NCI-H510A (cell line): Measurements from ENCODE around the gene MYO5B.

Experiments used
- DNase-seq: peaks from one replicate; lab custom pipeline; 2025; lab: John Stamatoyannopoulos, UW

The MYO5B gene

DNA sequence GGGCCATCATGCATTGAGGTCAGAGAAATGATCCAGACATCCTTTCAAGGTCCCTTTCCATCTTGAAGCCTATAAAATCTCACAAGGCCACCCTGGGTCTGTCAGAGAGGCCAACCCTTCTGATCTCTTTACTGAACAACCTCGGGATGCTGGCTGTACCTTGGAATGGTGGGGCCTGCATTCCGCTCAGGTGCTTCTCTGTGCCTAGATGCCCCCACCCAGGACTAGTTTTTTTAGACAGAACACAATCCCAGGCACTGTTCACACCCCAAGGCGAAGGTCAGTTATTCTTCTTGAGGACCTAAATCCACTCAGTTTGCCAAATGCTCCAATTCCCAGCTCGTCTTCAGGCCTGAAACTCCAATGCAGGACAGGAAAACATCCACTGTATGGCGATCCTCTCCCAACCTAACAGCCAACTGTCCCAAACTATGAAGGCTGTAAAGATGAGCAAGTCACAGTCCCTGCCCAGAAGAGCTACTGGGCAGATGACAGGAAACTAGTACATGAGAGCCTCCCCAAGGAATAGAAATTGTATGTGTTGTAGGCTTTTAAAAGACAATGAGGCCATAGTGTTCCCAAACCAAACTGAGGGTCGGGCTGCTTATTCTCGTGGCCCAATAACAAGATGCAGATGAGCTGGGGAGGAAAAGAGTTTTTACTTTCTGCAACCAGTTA is 227.2 kb downstream of the MYO5B start:
- DNase-seq = no peak

- no peak for DNase-seq
Measured at GRCh38 chr18:49967171-49967570, 227.8 kb downstream of the MYO5B start.

- no peak for DNase-seq
Measured at GRCh38 chr18:49966090-49966489, 228.9 kb downstream of the MYO5B start.

GRCh38 chr18:49963217-49963616 is 231.7 kb downstream of the MYO5B start:
- DNase-seq = no peak

DNA sequence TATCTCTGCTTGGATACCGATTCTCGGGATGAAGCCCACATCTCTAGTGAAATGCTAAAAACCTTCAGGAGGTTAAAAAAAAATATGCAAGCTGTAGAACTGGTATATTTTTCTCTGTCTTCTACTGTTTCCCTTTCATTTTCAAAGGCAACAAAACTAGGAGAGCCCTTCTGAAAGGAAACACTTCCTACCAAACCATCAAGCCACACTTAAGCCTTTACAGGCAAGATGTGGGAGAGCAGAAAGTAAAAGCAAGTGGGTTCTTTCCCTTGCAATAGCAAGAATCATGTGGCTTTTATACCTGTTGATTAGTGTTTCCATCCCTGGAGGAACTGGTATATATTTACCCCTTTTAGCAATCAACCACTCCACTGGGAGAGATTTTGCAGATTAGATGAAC is 233.7 kb downstream of the MYO5B start:
- no peak for DNase-seq

GRCh38 chr18:49960376-49960775 is 234.6 kb downstream of the MYO5B start:
- DNase-seq = no peak

- no peak for DNase-seq
Measured at GRCh38 chr18:49959176-49959575, 235.8 kb downstream of the MYO5B start.

DNA sequence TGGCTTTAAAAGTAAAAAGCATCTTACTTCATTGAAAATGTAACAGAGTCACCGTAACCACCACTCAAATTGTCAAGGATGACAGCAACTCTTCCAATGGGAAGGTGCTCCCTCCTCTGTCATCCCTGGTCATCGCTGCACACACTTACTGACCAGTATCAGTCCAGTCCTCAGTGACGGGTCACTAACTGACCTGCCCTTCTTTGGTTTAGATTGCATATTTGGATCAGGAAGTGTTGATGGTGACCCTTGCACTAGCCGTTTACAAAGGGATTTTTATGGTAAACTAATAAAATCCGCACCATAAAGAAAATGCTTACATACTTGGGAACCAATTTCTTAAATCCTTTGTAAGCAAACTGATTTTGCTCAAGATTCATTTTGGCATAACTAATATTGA is 239.7 kb downstream of the MYO5B start:
- DNase-seq = no peak

- DNase-seq = no peak
Measured at GRCh38 chr18:49953391-49953790, 241.6 kb downstream of the MYO5B start.

DNA sequence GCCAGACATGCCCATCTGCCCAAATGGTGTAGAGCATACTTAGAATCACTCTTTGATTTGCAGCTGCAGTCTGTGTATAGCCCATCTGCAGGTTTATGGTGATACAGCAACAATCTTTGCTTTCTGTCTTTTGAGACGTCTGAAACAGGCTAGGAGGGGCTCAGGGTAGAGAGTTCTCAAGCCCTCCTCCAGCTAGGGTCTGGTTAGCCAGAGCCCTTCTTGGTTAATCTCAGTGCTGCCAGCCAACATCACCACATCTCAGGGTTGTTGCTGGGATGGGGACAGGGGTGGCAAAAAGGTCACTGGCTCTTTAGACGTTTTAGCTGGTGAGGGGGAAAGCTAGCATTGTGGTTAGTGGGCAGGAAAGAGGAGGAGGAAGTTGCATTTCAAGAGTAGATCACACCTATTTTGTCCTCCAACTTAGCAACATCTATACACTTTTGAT is 245.0 kb downstream of the MYO5B start:
- no peak for DNase-seq

DNA sequence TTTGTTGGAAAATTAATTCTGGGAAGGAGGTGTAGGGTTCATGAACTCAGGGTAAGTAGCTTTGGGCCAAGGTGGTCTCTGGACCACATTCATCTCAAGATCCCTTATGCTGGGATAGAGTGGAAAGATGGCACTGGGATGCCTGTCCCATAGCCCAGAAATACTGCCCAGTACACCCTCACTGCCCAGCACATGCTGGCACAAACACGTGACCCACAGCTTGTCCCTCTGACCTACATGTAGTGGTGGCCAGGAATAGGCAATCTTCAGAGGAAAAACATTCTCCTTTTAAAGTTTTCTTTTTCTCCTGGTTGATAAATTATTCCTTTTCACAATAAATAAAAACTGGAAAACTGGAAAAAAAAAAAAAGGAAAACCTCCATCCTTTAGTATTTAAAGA is 246.0 kb downstream of the MYO5B start:
- no peak for DNase-seq

- DNase-seq = no peak
Measured at GRCh38 chr18:49944663-49945062, 250.3 kb downstream of the MYO5B start.

DNA sequence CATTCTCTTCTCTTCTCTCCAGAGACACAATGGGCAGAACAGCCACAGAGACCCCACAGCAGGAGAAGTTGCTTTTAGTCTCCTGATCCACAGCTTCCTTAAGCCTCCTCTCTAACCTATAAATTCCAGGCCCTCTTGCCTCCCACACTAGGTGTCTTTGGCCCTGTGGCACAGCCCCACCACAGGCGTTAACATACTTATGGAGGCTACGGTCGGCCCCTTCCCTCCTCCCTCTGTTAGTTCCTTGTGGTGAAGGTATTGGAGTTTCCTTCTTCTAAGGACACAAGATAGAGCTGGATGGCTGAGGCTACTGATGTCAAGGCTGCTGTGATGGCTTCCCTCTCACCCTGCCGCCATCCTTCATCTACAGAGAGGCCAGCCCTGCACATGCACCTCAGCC is 258.1 kb downstream of the MYO5B start:
- DNase-seq = no peak

DNA sequence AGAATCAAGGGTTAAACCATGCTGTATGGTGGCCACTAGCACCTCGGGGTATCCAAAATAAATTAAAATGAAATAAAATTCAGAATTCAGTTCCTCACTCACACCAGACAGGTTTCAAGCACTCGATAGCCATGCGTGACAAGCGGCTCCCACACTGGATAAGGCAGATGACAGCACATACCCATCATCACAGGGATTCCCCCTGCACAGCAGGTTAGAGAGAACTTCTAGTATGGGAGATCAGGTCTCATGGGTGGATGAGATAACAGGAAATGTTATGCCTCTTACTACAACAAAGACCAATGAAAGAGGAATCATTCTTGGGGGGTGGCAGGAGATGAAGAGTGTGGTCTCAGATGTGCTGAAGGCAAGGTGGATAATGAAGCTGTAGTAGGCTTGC is 259.7 kb downstream of the MYO5B start:
- no peak for DNase-seq

DNA sequence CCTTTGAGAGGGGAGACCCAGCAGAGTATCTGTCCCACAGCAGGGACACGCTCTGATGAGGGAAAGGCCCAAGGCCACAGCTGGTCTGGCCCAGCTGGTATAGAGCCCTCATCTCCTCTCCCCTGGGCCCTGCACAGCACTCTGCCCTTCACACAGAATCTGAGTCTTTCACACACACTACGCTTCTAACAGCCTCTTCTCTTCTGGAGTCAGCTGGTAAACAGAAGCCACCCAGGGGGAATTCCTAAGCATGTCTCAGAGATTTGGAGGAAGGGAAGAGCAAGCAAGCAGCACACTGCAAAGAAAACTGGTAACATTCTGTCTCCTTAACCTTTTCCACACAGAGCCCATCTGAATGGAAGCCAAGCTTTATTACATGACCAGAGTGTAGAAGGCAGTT is 260.5 kb downstream of the MYO5B start:
- no peak for DNase-seq

GRCh38 chr18:49933530-49934128 is 261.3 kb downstream of the MYO5B start:
- no peak for DNase-seq

DNA sequence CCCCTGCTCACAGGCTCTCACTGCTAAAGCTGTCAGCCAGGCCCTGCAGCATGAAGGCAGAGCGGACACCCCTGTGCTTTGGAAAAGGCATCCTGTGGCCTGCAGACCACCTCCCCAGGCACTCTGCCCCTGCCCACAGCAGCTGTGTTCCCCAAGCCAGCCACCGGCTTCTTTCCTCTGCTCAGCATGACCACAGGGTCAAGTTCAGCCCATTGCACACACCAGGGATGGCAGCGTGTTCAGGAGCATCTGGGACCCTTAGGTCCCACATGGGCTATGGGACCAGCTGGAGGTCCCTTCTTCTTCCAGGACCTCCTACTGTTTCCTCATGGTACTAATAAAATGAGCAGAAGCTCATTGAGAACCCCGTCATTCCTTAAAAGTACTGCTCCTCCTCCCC is 263.2 kb downstream of the MYO5B start:
- no peak for DNase-seq

DNA sequence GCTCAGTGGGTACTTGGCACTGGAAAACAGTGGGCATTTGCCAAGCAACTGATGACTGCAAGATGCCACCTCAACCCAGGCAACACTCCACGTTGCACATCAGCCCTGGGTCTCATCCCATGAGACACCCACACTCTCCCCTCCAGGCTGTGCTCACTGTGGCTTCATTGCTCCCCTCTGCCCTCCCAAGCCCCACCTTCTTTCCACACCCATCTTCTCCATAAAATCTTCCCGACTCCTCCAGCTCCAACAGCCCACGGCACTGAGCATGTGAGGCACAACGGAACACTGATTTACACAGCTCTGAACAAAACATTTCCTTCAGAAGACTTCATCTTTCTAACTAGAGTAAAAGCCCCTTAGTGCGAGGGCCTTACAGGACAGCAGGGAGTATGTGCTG is 263.8 kb downstream of the MYO5B start:
- no peak for DNase-seq

- no peak for DNase-seq
Measured at GRCh38 chr18:49926106-49926745, 268.7 kb downstream of the MYO5B start.

GRCh38 chr18:49924293-49924983 is 270.5 kb downstream of the MYO5B start:
- no peak for DNase-seq

- DNase-seq = no peak
Measured at GRCh38 chr18:49922228-49922627, 272.7 kb downstream of the MYO5B start.

DNA sequence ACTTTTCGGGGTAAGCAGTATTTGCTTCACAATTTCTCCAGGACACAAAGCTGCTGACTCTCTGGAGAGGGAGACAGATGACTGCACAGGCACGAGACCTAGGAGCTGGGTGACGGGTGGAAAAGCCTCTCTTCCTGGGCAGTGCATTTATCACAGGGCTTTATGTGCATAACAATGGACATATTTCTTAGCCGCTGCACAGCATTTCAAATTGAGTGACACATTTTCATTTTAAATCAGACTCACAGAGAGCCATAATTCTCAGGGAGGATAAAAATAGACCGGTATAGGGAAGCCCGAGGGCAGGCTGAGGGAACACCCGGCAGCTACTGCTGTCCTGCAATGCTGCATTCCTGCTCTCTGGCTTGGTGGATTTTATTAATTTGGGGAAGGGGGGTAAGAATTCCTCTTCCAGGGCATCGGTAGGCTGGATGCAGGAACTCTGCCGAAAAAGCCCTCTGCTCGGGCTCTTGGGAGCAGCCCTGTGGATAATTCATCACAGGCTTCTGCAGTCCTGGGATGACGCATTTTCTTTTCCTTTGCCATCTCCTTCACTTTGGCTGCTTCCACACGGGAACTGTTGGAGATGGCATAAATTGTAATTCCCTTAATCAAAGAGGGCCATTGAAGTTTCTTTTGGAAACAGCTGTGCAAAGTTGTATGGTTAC is 273.5 kb downstream of the MYO5B start:
- DNase-seq = no peak
